GM12878 (cell line): ENCODE measurements around the gene DENND1A. TPM values are rescaled to one million over a fixed set of nuclear protein-coding genes. Genes with fewer than 3 reads are reported as not detected.

ENCODE experiments used
- CEBPB ChIP-seq, 2 experiments: fragments of 150-350 bp in 1 of 2; IDR thresholded peaks; 2 replicates each; pipeline ENCODE4 v1.6.1; 2012 to 2014; ENCODE audit warnings: low read depth in 2 of 2, low read length in 2 of 2, borderline replicate concordance in 1 of 2, inconsistent platforms in 1 of 2
- CREM ChIP-seq: IDR thresholded peaks from 2 replicates; pipeline ENCODE4 v1.6.1; 2014; ENCODE audit warnings: antibody characterized with exemption, low read depth
- GATAD2B ChIP-seq: fragments of 450-650 bp; conservative IDR thresholded peaks from 2 replicates; pipeline ENCODE4 v1.6.1; 2017; ENCODE audit warnings: low read depth, mild to moderate bottlenecking, moderate library complexity
- JUNB ChIP-seq: IDR thresholded peaks from 2 replicates; pipeline ENCODE4 v1.6.1; 2016; ENCODE audit warnings: antibody characterized with exemption, mild to moderate bottlenecking
- MEF2A ChIP-seq: IDR thresholded peaks from 2 replicates; pipeline ENCODE4 v1.6.1; 2011; ENCODE audit warnings: low read depth, mild to moderate bottlenecking, low read length, moderate library complexity; ENCODE audit not compliant: insufficient read depth
- RFX5 ChIP-seq: IDR thresholded peaks from 2 replicates; pipeline ENCODE4 v1.6.1; 2011; ENCODE audit warnings: low read depth, low read length, improper control_type of control experiment
- polyA plus RNA-seq, 11 experiments: library from polyadenylated mRNA; depleted of rRNA in 4 of 11; unstranded in 6 of 11; stranded (reverse) in 5 of 11; fragments of >200 nt; fragmentation: Nextera tagmentation in 4 of 11; fragmentation: Illumina TruSeq in 1 of 11; extraction: Ambion mirVana in 4 of 11; extraction: Trizol in 1 of 11; gene quantifications; 1 replicate in 1 of 11; 2 replicates in 10 of 11; pipeline versions ENCODE4 v1.2.1 to v1.2.3, GENCODE V29; 2011 to 2016; ENCODE audit warnings: inconsistent platforms in 2 of 11, missing spikeins in 2 of 11, low read depth in 1 of 11
- total RNA-seq, 4 experiments: library from RNA; depleted of rRNA in 3 of 4; stranded (reverse); fragments of >200 nt in 3 of 4; fragmentation: Illumina TruSeq in 1 of 4; extraction: Trizol in 1 of 4; gene quantifications; 2 replicates each; pipeline versions ENCODE4 v1.2.1 to v1.2.3, GENCODE V29; 2013 to 2021
- TF ChIP-seq, protein P1 (sequence below): IDR thresholded peaks from 2 replicates; pipeline ENCODE4 v1.6.1; 2012; ENCODE audit warnings: low read length, inconsistent platforms
- TF ChIP-seq, protein P2 (sequence below): IDR thresholded peaks from 2 replicates; pipeline ENCODE4 v1.6.1; 2012; ENCODE audit warnings: low read depth, low read length, improper control_type of control experiment
- TF ChIP-seq, protein P3 (sequence below): IDR thresholded peaks from 2 replicates; pipeline ENCODE4 v1.6.1; 2012; ENCODE audit warnings: low read depth, low read length, improper control_type of control experiment

DENND1A gene
- total and polyA plus RNA-seq, 10 of the 15 experiments (the other 5 are each of a cell fraction or from before 2014, with no cell fraction given), result 14.1 to 48.6 (median 35.2) TPM

DNA sequence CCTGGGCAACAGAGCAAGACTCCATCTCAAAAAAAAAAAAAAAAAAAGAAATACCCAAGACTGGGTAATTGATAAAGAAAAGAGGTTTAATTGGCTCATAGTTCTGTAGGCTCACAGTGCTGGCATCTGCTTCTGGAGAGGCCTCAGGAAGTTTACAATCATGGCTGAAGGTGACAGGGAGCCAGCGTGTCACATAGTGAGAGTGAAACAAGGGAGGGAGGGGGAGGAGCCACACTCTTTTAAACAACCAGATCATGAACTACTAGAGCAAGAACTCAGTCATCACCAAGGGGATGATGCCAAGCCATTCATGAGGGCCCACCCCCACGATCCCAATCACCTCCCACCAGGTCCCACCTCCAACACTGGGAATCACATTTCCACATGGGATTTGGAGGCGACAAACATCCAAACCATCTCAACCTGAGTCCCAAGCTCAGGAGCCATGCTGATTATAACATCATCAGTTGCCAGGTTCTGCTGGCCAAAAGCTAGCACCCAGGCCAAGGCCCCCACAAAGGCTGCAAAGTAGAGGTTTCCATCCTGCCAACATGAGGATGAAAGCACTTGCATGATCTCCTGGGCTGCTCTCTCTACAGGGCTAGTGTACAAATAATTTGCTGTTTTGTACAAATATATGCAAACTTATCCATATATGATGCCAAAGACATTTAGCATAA is 15.3 kb downstream of the DENND1A start (continued):
- TF ChIP-seq, protein P1, sequence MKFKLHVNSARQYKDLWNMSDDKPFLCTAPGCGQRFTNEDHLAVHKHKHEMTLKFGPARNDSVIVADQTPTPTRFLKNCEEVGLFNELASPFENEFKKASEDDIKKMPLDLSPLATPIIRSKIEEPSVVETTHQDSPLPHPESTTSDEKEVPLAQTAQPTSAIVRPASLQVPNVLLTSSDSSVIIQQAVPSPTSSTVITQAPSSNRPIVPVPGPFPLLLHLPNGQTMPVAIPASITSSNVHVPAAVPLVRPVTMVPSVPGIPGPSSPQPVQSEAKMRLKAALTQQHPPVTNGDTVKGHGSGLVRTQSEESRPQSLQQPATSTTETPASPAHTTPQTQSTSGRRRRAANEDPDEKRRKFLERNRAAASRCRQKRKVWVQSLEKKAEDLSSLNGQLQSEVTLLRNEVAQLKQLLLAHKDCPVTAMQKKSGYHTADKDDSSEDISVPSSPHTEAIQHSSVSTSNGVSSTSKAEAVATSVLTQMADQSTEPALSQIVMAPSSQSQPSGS, result no peak
- TF ChIP-seq CEBPB (IDR thresholded peaks at IDR 0.05; ENCODE audit: borderline replicate concordance in 1 of 2, low read depth in 2 of 2, low read length in 2 of 2) (no peak), RFX5 (peak; percentile 65; the same call in 1 of the 2 replicates), JUNB (no peak), CREM (peak; percentile 39; the same call in 1 of the 2 replicates), MEF2A (no peak), GATAD2B (no peak)
- TF ChIP-seq, protein P2, sequence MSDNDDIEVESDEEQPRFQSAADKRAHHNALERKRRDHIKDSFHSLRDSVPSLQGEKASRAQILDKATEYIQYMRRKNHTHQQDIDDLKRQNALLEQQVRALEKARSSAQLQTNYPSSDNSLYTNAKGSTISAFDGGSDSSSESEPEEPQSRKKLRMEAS, result no peak
- TF ChIP-seq, protein P3, sequence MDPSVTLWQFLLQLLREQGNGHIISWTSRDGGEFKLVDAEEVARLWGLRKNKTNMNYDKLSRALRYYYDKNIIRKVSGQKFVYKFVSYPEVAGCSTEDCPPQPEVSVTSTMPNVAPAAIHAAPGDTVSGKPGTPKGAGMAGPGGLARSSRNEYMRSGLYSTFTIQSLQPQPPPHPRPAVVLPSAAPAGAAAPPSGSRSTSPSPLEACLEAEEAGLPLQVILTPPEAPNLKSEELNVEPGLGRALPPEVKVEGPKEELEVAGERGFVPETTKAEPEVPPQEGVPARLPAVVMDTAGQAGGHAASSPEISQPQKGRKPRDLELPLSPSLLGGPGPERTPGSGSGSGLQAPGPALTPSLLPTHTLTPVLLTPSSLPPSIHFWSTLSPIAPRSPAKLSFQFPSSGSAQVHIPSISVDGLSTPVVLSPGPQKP, result no peak
